HG02623 (cell line): ENCODE results near the gene RHBDD2.
A peak's percentile ranks its signal among the peaks of the same experiment; 100 is the strongest.
"Not testable (repeated sequence)": the region's sequence is repeated elsewhere in the genome, so short reads cannot be mapped to it uniquely, and the experiment has no call there.

Source experiments
- ATAC-seq: cut with Tn5 transposase; IDR thresholded peaks from one replicate; pipeline ENCODE4 v1.9.1; 2021; ENCODE audit warnings: moderate library complexity; ENCODE audit not compliant: unreplicated experiment

The RHBDD2 gene

DNA sequence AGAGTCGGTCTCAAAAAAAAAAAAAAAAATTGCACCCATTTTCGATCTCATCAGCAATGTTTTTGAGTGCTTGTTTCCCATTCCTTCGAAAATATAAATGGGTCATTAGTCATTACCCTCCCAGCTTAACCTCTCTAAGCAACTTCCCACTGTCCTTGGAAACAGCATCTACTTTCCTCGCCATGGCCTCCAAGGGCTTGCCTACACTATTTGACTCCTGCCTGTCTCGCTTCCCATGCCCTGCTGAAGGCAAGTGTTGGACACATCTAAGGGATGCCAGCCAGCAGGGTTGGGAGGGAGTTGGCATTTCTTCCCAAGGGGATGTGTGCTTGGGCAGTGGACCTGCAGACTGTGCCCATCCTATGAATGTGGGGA, 12.7 kb upstream of the RHBDD2 start:
- no peak for ATAC-seq

GRCh38 chr7:75866489-75867389, 12.1 kb upstream of the RHBDD2 start:
- no peak for ATAC-seq

- ATAC-seq, result no peak
Observed at GRCh38 chr7:75867390-75867717, 11.5 kb upstream of the RHBDD2 start.

DNA sequence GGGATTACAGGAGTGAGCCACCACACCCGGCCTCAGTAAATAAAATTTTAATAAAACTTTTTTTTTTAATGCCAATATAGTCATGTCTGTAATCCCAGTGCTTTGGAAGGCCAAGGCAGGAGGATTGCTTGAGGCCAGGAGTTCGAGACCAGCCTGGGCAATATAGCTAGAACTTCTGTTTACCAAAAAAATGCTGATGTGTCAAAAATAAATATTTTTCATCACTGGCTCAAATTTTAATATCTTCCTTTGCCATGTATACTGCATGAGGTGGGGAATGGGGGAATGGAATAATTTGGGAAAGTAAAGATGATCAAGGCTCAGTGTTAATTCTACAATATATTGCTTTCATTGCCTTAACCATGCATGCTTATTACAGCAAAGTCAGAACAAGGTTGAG, 10.7 kb upstream of the RHBDD2 start:
- ATAC-seq, result no peak

DNA sequence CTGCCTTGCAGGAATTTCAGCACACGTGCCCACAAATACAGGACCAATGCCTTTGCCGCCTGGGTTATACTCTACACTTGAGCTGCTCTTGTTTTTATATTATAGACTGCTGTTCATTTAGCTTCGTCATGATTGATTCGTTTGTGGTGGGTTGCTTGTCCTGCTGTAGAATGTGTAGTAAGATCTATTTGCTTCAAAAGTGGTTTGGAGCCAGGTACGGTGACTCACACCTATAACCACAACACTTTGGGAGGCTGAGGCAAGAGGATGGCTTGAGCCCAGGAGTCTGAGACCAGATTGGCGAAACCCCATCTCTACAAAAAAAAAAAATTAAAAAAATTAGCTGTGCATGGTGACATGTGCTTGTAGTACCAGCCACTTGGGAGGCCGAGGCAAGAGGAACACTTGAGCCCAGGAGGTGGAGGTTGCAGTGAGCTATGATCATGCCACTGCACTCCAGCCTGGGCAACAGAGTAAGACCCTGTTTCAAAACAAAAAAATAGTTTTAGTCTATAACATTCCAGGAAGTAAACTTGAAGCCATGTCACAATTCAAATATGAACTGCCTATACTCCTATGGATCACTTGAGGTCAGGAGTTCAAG, 9.0 kb upstream of the RHBDD2 start:
- ATAC-seq, result no peak

GRCh38 chr7:75870557-75871161, 8.2 kb upstream of the RHBDD2 start:
- no peak for ATAC-seq

GRCh38 chr7:75872073-75872782, 6.6 kb upstream of the RHBDD2 start:
- no peak for ATAC-seq

DNA sequence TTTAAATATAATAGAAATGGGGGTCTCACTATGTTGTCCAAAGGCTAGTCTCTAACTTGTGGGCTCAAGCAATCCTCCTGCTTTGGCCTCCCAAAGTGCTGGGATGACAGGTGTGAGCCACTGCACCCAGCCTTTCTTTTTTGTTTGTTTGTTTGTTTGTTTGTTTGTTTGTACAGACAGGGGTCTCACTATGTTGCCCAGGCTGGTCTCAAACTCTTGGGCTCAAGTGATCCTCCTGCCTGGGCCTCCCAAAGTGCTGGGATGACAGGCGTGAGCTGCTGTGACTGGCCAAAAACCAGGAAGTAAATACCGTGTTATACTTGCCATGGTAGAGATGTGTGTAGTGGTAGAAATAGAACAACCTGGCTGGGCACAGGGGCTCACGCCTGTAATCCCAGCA, 4.7 kb upstream of the RHBDD2 start:
- not testable (repeated sequence) for ATAC-seq

GRCh38 chr7:75875113-75876080, 3.4 kb upstream of the RHBDD2 start:
- ATAC-seq, result no peak

GRCh38 chr7:75876126-75876881, 2.5 kb upstream of the RHBDD2 start:
- ATAC-seq, result no peak

DNA sequence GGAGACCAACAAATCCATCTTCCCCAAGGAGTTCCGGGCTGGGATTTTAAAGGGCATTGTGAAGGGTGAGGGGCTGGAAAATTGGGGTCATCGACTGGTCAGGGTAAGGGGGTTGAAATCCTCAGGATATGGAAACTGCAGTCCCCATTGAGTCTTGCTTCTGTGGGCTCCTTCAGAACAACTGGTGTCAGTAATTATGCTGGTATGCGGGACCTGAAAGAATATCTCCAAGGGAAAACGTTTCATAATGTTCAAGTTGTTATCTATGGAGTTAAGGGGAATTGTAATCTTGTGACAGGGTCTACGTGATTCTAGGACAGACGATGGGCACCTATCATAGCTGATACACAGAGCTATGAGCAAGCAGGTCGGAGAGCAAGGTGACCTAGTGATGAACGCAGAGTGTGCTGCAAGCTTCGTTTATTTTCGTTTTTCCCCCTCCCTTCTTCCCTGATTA, 494 bp upstream of the RHBDD2 start:
- ATAC-seq, result peak; percentile 16

- ATAC-seq, result no peak
Observed at GRCh38 chr7:75879771-75880184, 944 bp downstream of the RHBDD2 start.

GRCh38 chr7:75880242-75880641, 1.4 kb downstream of the RHBDD2 start:
- ATAC-seq, result no peak

DNA sequence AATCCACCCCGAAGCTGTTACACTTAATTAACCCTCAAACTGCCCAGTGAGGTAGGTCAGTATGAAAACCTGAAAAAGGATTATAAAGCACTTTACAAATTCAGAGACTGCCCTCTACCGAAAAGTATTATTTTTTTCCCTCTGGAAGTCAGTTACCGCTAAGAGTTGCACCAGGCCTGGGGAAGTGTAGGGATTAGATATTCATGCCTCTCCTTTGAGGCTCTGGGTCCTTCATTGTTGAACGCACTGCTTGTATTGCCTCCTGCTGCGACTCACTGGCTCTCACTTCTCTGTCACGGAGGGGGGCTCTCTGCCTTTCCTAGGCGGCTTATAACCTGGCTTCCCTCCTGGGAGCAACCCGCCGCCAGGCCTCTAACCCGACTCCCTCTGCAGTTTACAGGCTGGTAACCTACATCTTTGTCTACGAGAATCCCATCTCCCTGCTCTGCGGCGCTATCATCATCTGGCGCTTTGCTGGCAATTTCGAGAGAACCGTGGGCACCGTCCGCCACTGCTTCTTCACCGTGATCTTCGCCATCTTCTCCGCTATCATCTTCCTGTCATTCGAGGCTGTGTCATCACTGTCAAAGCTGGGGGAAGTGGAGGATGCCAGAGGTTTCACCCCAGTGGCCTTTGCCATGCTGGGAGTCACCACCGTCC, 2.7 kb downstream of the RHBDD2 start:
- no peak for ATAC-seq

DNA sequence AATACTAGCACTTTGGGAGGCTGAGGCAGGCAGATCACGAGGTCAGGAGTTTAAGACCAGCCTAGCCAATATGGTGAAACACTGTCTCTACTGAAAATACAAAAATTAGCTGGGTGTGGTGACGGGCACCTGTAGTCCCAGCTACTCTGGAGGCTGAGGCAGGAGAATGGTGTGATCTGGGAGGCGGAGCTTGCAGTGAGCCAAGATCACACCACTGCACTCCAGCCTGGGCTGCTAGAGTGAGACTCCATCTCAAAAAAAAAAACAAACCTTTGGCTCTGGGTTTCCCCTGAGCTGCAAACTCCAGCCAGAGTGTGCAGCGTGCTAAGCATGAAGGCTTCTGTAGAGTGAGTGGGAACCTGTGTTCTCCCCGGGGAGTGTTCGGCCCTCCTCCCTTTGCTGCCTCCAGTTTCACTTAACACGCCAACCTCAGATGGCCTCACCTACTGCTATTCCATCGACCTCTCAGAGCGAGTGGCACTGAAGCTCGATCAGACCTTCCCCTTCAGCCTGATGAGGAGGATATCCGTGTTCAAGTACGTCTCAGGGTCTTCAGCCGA, 4.5 kb downstream of the RHBDD2 start:
- ATAC-seq, result not testable (repeated sequence)

- no peak for ATAC-seq
Observed at GRCh38 chr7:75884476-75884875, 5.6 kb downstream of the RHBDD2 start.

- ATAC-seq, result no peak
Observed at GRCh38 chr7:75885036-75885435, 6.2 kb downstream of the RHBDD2 start.

DNA sequence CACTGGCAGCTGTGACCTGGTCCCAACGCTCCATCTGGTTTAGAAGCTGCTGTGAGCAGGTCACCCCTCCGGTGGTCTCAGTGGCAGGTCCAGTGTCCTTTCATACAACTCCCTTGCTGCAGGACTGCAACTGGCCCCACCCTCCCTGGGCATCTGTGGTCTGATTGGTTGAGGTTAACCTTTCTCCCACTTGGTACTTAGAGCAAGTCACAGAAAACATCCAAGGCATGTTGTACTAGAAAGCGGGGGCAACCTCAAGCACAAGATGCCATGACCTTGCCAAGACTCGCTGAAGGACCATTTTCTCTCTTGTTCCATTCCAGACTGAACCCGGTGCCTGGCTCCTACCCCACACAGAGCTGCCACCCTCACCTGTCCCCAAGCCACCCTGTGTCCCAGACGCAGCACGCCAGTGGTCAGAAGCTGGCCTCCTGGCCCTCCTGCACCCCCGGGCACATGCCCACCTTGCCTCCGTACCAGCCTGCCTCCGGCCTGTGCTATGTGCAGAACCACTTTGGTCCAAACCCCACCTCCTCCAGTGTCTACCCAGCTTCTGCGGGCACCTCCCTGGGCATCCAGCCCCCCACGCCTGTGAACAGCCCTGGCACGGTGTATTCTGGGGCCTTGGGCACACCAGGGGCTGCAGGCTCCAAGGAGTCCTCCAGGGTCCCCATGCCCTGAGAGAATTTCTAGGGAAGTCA, 9.0 kb downstream of the RHBDD2 start:
- ATAC-seq, result no peak
